NCI-H2171 (cell line): ENCODE data around the gene DSTYK.
"Not testable (repeated sequence)": the region's sequence is repeated elsewhere in the genome, so short reads cannot be mapped to it uniquely, and the experiment has no call there.

Experiments used
- DNase-seq: peaks from one replicate; lab custom pipeline; 2025; lab: John Stamatoyannopoulos, UW

DSTYK gene

GRCh38 chr1:205170532-205171269, 40.8 kb downstream of the DSTYK start:
- DNase-seq, result no peak

- DNase-seq, result no peak
Measured at GRCh38 chr1:205169248-205169647, 42.3 kb downstream of the DSTYK start.

- DNase-seq, result no peak
Measured at GRCh38 chr1:205168291-205168690, 43.2 kb downstream of the DSTYK start.

- DNase-seq, result no peak
Measured at GRCh38 chr1:205162301-205162700, 49.2 kb downstream of the DSTYK start.

- DNase-seq, result no peak
Measured at GRCh38 chr1:205161076-205161475, 50.4 kb downstream of the DSTYK start.

GRCh38 chr1:205158048-205158616, 53.4 kb downstream of the DSTYK start:
- DNase-seq, result no peak

GRCh38 chr1:205155665-205156377, 55.7 kb downstream of the DSTYK start:
- not testable (repeated sequence) for DNase-seq

- DNase-seq, result no peak
Measured at GRCh38 chr1:205152505-205152904, 59.0 kb downstream of the DSTYK start.

GRCh38 chr1:205150651-205151428, 60.7 kb downstream of the DSTYK start:
- no peak for DNase-seq

- no peak for DNase-seq
Measured at GRCh38 chr1:205147191-205147835, 64.2 kb downstream of the DSTYK start.

- no peak for DNase-seq
Measured at GRCh38 chr1:205144751-205145150, 66.8 kb downstream of the DSTYK start.

GRCh38 chr1:205144046-205144720, 67.3 kb downstream of the DSTYK start:
- no peak for DNase-seq

GRCh38 chr1:205142102-205142469, 69.4 kb downstream of the DSTYK start:
- no peak for DNase-seq

GRCh38 chr1:205141236-205142101, 70.0 kb downstream of the DSTYK start:
- DNase-seq, result peak; percentile 62

- no peak for DNase-seq
Measured at GRCh38 chr1:205140113-205140512, 71.4 kb downstream of the DSTYK start.

GRCh38 chr1:205137901-205138300, 73.6 kb downstream of the DSTYK start:
- DNase-seq, result no peak

- DNase-seq, result no peak
Measured at GRCh38 chr1:205133287-205133686, 78.2 kb downstream of the DSTYK start.

GRCh38 chr1:205129447-205130029, 82.0 kb downstream of the DSTYK start:
- no peak for DNase-seq

GRCh38 chr1:205128050-205128449, 83.5 kb downstream of the DSTYK start:
- no peak for DNase-seq

GRCh38 chr1:205127646-205128045, 83.9 kb downstream of the DSTYK start:
- no peak for DNase-seq
